Activated CD8-positive, alpha-beta memory T cell treated with anti-CD3 and anti-CD28 coated beads, Interleukin-2, amount 50 U/mL, for 4 hours (primary cell): ENCODE data around the gene ANKRD28.

Experiments
- DNase-seq: peaks from one replicate; pipeline ENCODE4 v3.0.0-alpha.2; 2020

ANKRD28 gene

GRCh38 chr3:15716178-15716577 is 81.6 kb downstream of the ANKRD28 start:
- no peak for DNase-seq

- DNase-seq: no peak
These were observed 83.3 kb downstream of the ANKRD28 start for GRCh38 chr3:15714448-15714847.

GRCh38 chr3:15713364-15713763 is 84.4 kb downstream of the ANKRD28 start:
- DNase-seq: no peak

GRCh38 chr3:15711281-15711680 is 86.5 kb downstream of the ANKRD28 start:
- no peak for DNase-seq

DNA sequence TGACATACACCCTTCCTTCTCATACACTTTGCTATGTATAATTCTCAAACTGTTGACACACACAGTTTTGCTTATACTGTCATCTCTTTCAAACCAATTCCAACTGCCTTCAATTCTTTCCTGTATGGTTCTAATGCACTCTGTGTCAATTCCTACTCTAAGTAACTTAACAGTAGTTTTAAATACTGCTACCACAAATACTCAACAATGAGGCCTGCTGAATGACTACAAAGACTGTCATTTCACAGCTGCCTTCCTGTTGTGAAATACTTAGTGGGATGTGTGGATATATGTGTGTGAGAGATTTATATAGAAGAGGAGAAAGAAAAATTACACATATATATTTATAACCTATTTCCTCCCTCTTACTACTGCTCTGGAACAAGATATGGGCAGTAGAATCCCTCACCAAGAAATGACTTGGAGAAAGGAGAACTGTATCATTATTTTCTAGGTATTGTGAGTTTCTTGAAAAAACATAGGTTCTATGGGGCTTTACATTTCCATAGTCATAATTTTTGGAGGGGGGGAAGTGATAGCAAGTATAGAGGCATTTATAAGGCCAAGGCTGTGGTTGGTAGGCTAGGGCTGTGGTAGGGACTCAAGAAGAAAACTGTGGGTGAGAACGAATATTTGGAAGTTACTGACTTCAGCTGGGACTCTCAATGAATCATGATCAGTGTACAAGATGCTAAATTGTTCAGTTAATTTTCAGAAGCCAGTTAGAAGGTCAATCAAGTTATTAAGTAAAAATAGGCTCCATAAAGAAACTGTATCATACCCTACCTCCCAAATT is 88.7 kb downstream of the ANKRD28 start:
- no peak for DNase-seq

GRCh38 chr3:15707779-15708178 is 90.0 kb downstream of the ANKRD28 start:
- no peak for DNase-seq

DNA sequence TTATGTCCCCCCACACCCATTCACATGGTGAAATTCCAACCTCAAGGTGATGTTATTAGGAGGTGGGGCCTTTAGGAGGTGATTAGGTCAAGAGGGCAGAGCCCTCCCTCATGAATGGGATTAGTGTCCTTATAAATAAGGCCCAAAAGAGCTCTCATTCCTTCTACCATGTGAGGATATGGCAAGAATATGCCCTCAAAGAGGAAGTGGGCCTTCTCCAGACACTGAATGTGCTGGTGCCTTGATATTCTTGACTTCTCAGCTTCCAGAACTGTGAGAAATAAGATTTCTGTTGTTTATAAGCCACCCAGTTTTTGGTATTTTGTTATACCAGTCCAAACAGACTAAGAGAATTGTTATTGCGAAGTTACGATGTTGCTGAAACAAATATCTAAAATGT is 94.4 kb downstream of the ANKRD28 start:
- DNase-seq: no peak

DNA sequence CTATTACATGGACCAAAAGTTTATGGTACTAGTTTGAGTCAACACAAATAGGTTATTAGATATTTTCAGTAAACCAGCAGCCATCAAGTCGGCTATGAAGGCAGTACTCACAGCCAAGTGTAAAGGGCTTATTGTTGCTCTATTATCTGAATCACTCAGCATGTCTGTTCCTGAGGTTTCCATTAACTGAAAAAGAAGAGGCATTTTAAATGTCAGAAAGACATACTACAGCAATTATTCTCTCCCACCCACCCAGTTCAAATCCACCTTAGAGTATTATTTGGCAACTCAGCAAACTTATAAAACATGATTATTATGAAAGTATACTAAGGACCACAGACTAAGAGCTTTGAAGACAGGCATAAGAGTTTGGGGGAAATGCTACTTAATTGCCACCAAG is 103.2 kb downstream of the ANKRD28 start:
- no peak for DNase-seq

DNA sequence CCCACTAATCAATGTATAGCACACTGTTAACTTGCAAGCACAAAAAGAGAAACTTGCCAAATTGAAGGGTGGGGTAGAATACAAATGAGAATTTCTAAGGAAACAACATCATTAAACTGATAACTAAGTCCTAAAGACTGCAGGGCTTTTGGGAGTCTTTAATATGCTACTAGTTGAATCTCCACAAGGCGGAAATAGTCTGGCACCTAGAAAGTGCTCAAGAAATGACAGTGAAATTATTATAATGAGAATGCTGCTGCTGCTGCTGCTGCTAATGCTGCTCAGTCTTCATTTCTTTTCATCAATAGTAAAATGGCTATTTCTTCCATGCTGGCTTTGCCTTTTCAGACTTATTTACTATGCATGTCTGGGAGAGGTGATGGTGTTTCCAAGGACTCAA is 104.4 kb downstream of the ANKRD28 start:
- DNase-seq: no peak

DNA sequence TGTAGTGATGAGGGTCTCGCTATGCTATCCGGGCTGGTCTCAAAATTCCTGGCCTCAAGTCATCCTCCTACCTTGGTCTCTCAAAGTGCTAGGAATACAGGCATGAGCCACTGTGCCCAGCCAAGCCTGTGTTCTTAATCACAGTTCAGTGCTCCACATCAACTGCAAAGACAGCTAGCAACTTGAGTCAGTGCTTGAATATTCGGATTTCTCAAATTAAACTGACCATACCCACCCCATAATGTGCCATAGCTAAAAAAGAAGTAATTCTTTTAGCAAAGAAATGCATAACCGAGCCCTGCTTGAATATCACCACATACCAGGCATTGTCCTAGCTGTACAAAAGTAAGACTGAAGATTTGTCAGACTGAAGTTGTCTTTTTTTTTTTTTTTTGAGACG is 107.0 kb downstream of the ANKRD28 start:
- no peak for DNase-seq

- no peak for DNase-seq
These were observed 107.5 kb downstream of the ANKRD28 start for GRCh38 chr3:15690230-15690629.

DNA sequence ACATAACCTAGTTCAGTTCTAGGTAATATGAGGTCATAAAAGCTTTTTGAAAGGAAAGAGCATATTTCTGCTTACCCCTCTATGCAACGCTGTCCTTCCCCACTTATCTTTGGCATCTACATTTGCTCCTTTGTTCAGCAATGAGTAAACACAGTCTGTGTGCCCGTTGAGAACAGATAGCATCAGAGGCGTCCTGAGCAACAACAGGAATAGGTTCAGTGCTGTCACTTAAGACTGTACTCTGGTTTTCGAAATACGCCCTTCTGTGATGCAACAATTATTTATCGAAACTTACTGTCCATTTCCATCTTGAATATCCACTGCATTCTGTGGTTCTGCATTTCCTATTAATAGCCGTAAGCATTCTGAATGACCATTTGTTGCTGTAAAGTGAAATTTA is 111.9 kb downstream of the ANKRD28 start:
- no peak for DNase-seq

- no peak for DNase-seq
These were observed 114.5 kb downstream of the ANKRD28 start for GRCh38 chr3:15683253-15683652.

DNA sequence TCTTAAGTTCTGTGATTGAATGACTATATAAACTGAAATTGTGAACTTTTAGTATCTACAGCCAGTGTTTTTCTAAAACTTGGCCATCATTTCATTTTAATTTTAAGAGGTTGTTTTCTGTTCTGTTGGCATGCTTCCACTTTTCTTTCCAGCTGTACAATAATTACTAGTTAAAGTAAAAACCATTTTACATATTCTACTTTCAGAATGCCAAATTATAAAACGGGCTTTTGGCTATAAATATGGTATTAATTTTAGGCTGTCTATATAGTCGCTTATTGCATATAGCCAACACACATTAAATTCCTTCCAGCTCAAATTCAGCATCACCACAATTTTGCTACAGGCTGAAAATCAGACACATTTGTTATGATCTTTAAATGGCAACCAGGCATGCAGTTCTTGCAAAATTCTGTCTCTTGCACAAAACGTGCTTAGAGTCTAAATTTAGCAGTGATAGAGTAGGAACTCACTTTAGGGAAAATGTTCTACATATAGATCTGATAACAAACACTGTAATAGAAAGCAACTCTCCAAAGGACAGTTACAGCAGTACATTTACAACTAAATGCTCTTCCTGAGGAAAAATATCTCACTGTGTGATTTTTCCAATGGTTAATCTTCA is 115.1 kb downstream of the ANKRD28 start:
- no peak for DNase-seq

DNA sequence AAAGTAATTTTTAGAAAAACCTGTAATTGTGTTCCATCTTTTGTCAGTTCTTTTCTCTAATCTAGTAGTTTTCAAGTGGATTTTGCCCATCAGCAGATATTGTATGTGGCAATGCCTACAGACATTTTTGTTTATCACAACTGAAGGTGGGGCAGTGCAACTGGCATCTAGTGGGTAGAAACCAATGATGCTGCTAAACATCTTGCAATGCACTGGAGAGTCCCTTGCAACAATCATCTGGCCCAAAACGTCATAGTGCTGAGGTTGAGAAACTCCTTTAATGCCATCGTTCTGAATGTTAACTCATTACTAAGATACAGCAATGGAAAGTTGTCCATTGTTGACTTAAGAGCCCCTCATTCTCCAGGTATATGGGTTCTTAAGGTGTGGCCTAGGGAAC is 116.1 kb downstream of the ANKRD28 start:
- DNase-seq: no peak

- DNase-seq: no peak
These were observed 118.5 kb downstream of the ANKRD28 start for GRCh38 chr3:15679306-15679705.

- DNase-seq: no peak
These were observed 121.5 kb downstream of the ANKRD28 start for GRCh38 chr3:15676259-15676658.

GRCh38 chr3:15673536-15673935 is 124.2 kb downstream of the ANKRD28 start:
- no peak for DNase-seq

DNA sequence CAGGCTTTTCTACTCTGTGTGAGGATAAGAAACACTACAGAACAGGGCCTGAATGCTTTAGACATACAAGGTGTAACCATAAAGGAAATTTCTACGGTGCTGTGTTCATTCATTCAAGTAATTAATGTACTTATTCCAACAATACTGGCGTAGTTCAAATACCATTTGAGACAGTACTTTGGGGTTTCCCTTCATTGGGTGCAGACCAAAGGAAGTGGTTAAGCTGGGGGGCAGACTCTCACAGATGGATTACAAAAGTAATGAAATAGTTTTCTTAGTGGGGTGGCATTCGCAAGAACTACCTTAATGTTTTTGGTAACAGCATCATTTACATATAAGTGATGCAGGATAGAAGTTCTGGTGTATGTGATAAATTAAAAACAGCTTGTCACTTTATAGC is 130.3 kb downstream of the ANKRD28 start:
- DNase-seq: peak; percentile 19

DNA sequence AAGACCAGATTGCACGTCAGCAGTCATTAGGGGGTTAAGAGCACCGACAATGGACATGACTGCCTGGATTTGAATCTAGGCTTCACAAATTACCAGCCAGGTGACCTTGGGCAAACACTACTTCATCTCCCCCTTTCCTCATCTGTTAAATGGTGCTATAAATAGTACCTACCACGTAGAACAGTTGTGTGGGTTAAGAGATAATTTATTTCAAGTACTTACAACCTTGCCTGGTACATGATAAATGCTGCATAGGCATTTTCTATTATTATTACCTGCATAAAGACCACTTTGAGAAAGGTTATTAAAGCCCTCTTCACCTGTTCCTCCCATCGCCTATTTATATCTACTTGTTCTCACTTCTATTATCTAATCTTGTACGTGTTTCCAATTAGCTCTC is 131.5 kb downstream of the ANKRD28 start:
- DNase-seq: no peak

GRCh38 chr3:15665510-15666150 is 132.1 kb downstream of the ANKRD28 start:
- no peak for DNase-seq

- DNase-seq: no peak
These were observed 133.6 kb downstream of the ANKRD28 start for GRCh38 chr3:15664144-15664543.

- DNase-seq: no peak
These were observed 137.5 kb downstream of the ANKRD28 start for GRCh38 chr3:15660055-15660935.
